HCT116 (cell line): ENCODE data around the gene PHLPP2. TPM values are rescaled to one million over a fixed set of nuclear protein-coding genes. Genes with fewer than 3 reads are reported as not detected.
A peak's percentile ranks its signal among the peaks of the same experiment; 100 is the strongest.

ENCODE experiments used
- ATAC-seq: fragments of 200-7000 bp; cut with Tn5 transposase; 2 replicates; pipeline ENCODE4 v1.9.1; 2020; ENCODE audit warnings: mild to moderate bottlenecking, moderate library complexity
- BruUV-seq: library from RNA; stranded (reverse); fragments of 400-500 nt; replicated peaks from 2 replicates; lab custom pipeline; 2021; lab: Mats Ljungman, UMichigan
- CTCF ChIA-PET: fragments of 300-600 bp; sonication (Branson Sonifier 250); formaldehyde crosslinking; loops from one replicate; lab custom pipeline; 2021; ENCODE audit warnings: antibody characterized with exemption; lab: Charles Lee
- POLR2A ChIA-PET: fragments of 300-600, 350-600 bp; sonication (Branson Sonifier 250); formaldehyde crosslinking; loops from one replicate; lab custom pipeline; 2021; ENCODE audit warnings: antibody characterized with exemption; lab: Charles Lee
- RAD21 ChIA-PET, 2 experiments: fragments of 300-600 bp; sonication (Branson Sonifier 250); formaldehyde crosslinking; loops; one replicate each; lab custom pipeline; 2023; ENCODE audit warnings: low total read pairs in 2 of 2; ENCODE audit not compliant: uncharacterized antibody in 2 of 2, unreplicated experiment in 2 of 2, low non-redundant PET in 1 of 2; lab: Charles Lee
- DNase-seq: peaks from one replicate; pipeline ENCODE4 v3.0.0-alpha.2; 2010; ENCODE audit warnings: low read depth, low spot score
- H2AFZ ChIP-seq: fragments of 200-600 bp; shearing (Covaris generic), sonication (generic); 2 replicates; pipeline ENCODE4 v1.6.1; 2017; ENCODE audit warnings: low read depth, mixed run types, mixed read lengths, antibody characterized with exemption, low read length; ENCODE audit not compliant: poor library complexity, severe bottlenecking
- H3K27ac ChIP-seq: 2 replicates; pipeline ENCODE4 v1.5.1; 2012; ENCODE audit warnings: low read depth, low read length
- H3K27me3 ChIP-seq: fragments of 200-600 bp; sonication (generic); 2 replicates; pipeline ENCODE4 v1.6.1; 2016; ENCODE audit warnings: mixed run types, low read length, mixed read lengths; ENCODE audit not compliant: insufficient read depth
- H3K36me3 ChIP-seq, 2 experiments: fragments of 200-500 bp in 1 of 2; fragments of 200-600 bp in 1 of 2; sonication (Bioruptor generic) in 1 of 2; sonication (generic) in 1 of 2; 2 replicates each; pipeline versions ENCODE4 v1.5.1 to v1.6.1; 2014 to 2016; ENCODE audit warnings: low read length in 2 of 2, inconsistent platforms in 1 of 2, mixed read lengths in 1 of 2, mixed run types in 1 of 2; ENCODE audit not compliant: insufficient read depth in 2 of 2, control insufficient read depth in 1 of 2
- H3K4me1 ChIP-seq, 2 experiments: fragments of 200-600 bp in 1 of 2; sonication (generic) in 1 of 2; 2 replicates each; pipeline versions ENCODE4 v1.5.1 to v1.6.1; 2012 to 2017; ENCODE audit warnings: low read length in 2 of 2, inconsistent platforms in 1 of 2, mild to moderate bottlenecking in 1 of 2, mixed read lengths in 1 of 2, mixed run types in 1 of 2, moderate library complexity in 1 of 2; ENCODE audit not compliant: insufficient read depth in 2 of 2, control insufficient read depth in 1 of 2
- H3K4me2 ChIP-seq: fragments of 200-600 bp; sonication (generic); 2 replicates; pipeline ENCODE4 v1.6.1; 2017; ENCODE audit warnings: mixed run types, low read length, mixed read lengths
- H3K4me3 ChIP-seq, 2 experiments: fragments of 200-600 bp in 1 of 2; sonication (generic) in 1 of 2; replicated peaks in 1 of 2; 2 replicates each; pipeline ENCODE4 v1.5.1; 2011 to 2016; ENCODE audit warnings: low read length in 2 of 2, control low read depth in 1 of 2, low read depth in 1 of 2, mild to moderate bottlenecking in 1 of 2, mixed read lengths in 1 of 2, mixed run types in 1 of 2
- H3K79me2 ChIP-seq: fragments of 200-600 bp; sonication (generic); 2 replicates; pipeline ENCODE4 v1.6.1; 2017; ENCODE audit warnings: mild to moderate bottlenecking, mixed run types, low read length, moderate library complexity, mixed read lengths; ENCODE audit not compliant: insufficient read depth
- H3K9ac ChIP-seq: fragments of 200-600 bp; sonication (generic); 2 replicates; pipeline ENCODE4 v1.6.1; 2016; ENCODE audit warnings: low read length, mixed read lengths
- H3K9me2 ChIP-seq: fragments of 200-600 bp; sonication (generic), shearing (Covaris generic); 2 replicates; pipeline ENCODE4 v1.6.1; 2017; ENCODE audit warnings: mixed run types, mild to moderate bottlenecking, moderate library complexity; ENCODE audit not compliant: insufficient read depth
- H3K9me3 ChIP-seq, 2 experiments: fragments of 200-500 bp in 1 of 2; fragments of 200-600 bp in 1 of 2; sonication (Bioruptor generic) in 1 of 2; sonication (generic) in 1 of 2; 2 replicates each; pipeline ENCODE4 v1.6.1; 2014 to 2017; ENCODE audit warnings: low read length in 2 of 2, mixed read lengths in 2 of 2, inconsistent platforms in 1 of 2, low read depth in 1 of 2, mild to moderate bottlenecking in 1 of 2, mixed run types in 1 of 2, moderate library complexity in 1 of 2; ENCODE audit not compliant: control insufficient read depth in 1 of 2, insufficient read depth in 1 of 2
- H4K20me1 ChIP-seq: fragments of 200-600 bp; sonication (generic), shearing (Covaris generic); 2 replicates; pipeline ENCODE4 v1.6.1; 2017; ENCODE audit warnings: mixed run types, mild to moderate bottlenecking, moderate library complexity; ENCODE audit not compliant: insufficient read depth
- CTCF ChIP-seq, 3 experiments: fragments of 200-600 bp in 1 of 3; sonication (generic) in 1 of 3; IDR thresholded peaks in 2 of 3; conservative IDR thresholded peaks in 1 of 3; 2 replicates each; pipeline ENCODE4 v1.5.1; 2012 to 2017; ENCODE audit warnings: low read depth in 2 of 3, low read length in 2 of 3, antibody characterized with exemption in 1 of 3, borderline replicate concordance in 1 of 3, control low read depth in 1 of 3, mild to moderate bottlenecking in 1 of 3, mixed read lengths in 1 of 3, mixed run types in 1 of 3, moderate library complexity in 1 of 3; ENCODE audit not compliant: insufficient read depth in 1 of 3
- EGR1 ChIP-seq: IDR thresholded peaks from 2 replicates; pipeline ENCODE4 v1.6.1; 2012; ENCODE audit warnings: low read depth
- MAX ChIP-seq: IDR thresholded peaks from 2 replicates; pipeline ENCODE4 v1.6.1; 2012
- POLR2AphosphoS5 ChIP-seq: IDR thresholded peaks from 2 replicates; pipeline ENCODE4 v1.6.1; 2011; ENCODE audit warnings: mild to moderate bottlenecking, low read depth, low read length, moderate library complexity
- REST ChIP-seq: IDR thresholded peaks from 2 replicates; pipeline ENCODE4 v1.6.1; 2012; ENCODE audit warnings: low read depth
- SIN3A ChIP-seq: IDR thresholded peaks from 2 replicates; pipeline ENCODE4 v1.6.1; 2012; ENCODE audit warnings: low read depth
- SP1 ChIP-seq: IDR thresholded peaks from 2 replicates; pipeline ENCODE4 v1.6.1; 2012; ENCODE audit warnings: low read depth
- SRF ChIP-seq: IDR thresholded peaks from 2 replicates; pipeline ENCODE4 v1.6.1; 2012; ENCODE audit warnings: low read depth
- ZFX ChIP-seq: fragments of 450-650 bp; IDR thresholded peaks from 2 replicates; pipeline ENCODE4 v1.6.1; 2017
- intact Hi-C: fragments of 100-400 bp; cut with micrococcal nuclease; formaldehyde crosslinking; loops from 2 replicates; pipeline ENCODE4 v1.10.0; 2022
- total RNA-seq: library from RNA; stranded (reverse); gene quantifications from one replicate; pipeline ENCODE4 v1.2.1, GENCODE V29; 2021; ENCODE audit not compliant: unreplicated experiment

The PHLPP2 gene
- total RNA-seq, 1 experiment from 2014 or later = 9.0 TPM

- peak overlapping the region; percentile 61 to 66 for H3K4me3 ChIP-seq
- BruUV-seq = no TSS peak
- no peaks in the 10 kb centered on the region for H4K20me1 ChIP-seq
- H3K9me3 ChIP-seq = no peaks in the 10 kb centered on the region
- ChIA-PET RAD21 (no interaction called here), CTCF (no interaction called here), POLR2A (no interaction called here)
- peak overlapping the region; percentile 86 for H3K27ac ChIP-seq
- H2AFZ ChIP-seq = peak overlapping the region; percentile 30
- DNase-seq = peak; percentile 47
- peak; percentile 76 for ATAC-seq
- no peaks in the 10 kb centered on the region for H3K36me3 ChIP-seq
- peaks cover 10 to 19% of the 10 kb centered on the region in 2 experiments; a peak in 3 of 4 replicates for H3K4me1 ChIP-seq
- H3K9me2 ChIP-seq = no peaks in the 10 kb centered on the region
- intact Hi-C loops = no loop called here
- TF ChIP-seq REST = no peak
- TF ChIP-seq ZFX = peak; percentile 98
- TF ChIP-seq EGR1 = peak; percentile 51
- peak; percentile 47 for TF ChIP-seq POLR2AphosphoS5
- TF ChIP-seq CTCF (IDR thresholded peaks at IDR 0.05 in 2 of 3, conservative IDR thresholded peaks at IDR 0.05 in 1 of 3; ENCODE audit: borderline replicate concordance in 1 of 3, insufficient read depth in 1 of 3, low read depth in 2 of 3, low read length in 2 of 3) = peak in 1 of 3 experiments; percentile 7; a peak in 1 of 6 replicates
- TF ChIP-seq SP1 = no peak
- TF ChIP-seq MAX = peak; percentile 66
- peak; percentile 82 for TF ChIP-seq SIN3A
- no peak for TF ChIP-seq SRF
- peaks cover 14% of the 10 kb centered on the region for H3K79me2 ChIP-seq
- peak overlapping the region; percentile 82 for H3K4me2 ChIP-seq
- no peaks in the 10 kb centered on the region for H3K27me3 ChIP-seq
- peak overlapping the region; percentile 63 for H3K9ac ChIP-seq
Observed at GRCh38 chr16:71723537-71724319, 773 bp downstream of the PHLPP2 start.
